GM13977 (cell line): Measurements from ENCODE around the gene LTBR.
"Not testable (repeated sequence)": the region's sequence is repeated elsewhere in the genome, so short reads cannot be mapped to it uniquely, and the experiment has no call there.

Experiments
- DNase-seq: peaks from one replicate; pipeline ENCODE4 v3.0.0; 2012; ENCODE audit warnings: low spot score
- CTCF ChIP-seq: IDR thresholded peaks from 2 replicates; pipeline ENCODE4 v1.5.1; 2012; ENCODE audit warnings: mild to moderate bottlenecking, control low read depth; ENCODE audit not compliant: insufficient read depth; ENCODE audit errors: extremely low read depth, missing control alignments
- in situ Hi-C: fragments of 300-500 bp; cut with MboI; formaldehyde crosslinking; loops from one replicate; pipeline ENCODE4 v1.12.0; 2022; ENCODE audit warnings: low sequenced_read_pairs, low pct_unique_long_range_greater_than_20kb, mixed read lengths, inconsistent platforms; ENCODE audit not compliant: unreplicated experiment

Gene LTBR

GRCh38 chr12:6336889-6337853, 46.8 kb upstream of the LTBR start:
- TF ChIP-seq CTCF: no peak
- in situ Hi-C loops: loop anchor here (10.0 kb wide), 1 partner anchor 128 kb away; no protein-coding TSS in a partner anchor
- no peak for DNase-seq

DNA sequence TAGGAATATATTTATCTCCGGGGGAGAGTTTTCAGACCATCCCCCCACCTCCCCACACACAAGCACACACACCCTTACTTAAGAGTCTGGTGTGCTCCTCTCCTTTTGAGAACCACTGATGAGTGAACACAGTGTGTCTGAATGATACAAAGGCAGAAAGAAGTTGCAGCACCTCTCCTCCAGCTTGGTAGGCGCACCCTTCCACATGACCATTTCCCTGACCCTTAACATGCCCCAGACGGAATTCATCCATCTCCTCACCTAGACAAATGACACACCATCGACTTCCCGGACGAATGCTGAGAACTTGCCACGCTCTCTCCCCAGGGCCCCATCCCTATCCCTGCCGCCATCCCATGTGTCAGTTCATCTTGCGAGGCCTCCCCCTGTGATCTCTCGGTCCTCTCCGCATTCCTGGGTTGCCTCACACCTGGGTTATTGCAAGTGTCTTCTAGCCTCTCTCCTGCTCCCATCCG, 46.0 kb upstream of the LTBR start:
- no peak for TF ChIP-seq CTCF
- in situ Hi-C loops: loop anchor here (10.0 kb wide), 1 partner anchor 127 kb away; no protein-coding TSS in a partner anchor
- DNase-seq: no peak

GRCh38 chr12:6338536-6338935, 45.4 kb upstream of the LTBR start:
- in situ Hi-C loops: loop anchor here (10.0 kb wide), 1 partner anchor 126 kb away; no protein-coding TSS in a partner anchor
- not testable (repeated sequence) for DNase-seq

DNA sequence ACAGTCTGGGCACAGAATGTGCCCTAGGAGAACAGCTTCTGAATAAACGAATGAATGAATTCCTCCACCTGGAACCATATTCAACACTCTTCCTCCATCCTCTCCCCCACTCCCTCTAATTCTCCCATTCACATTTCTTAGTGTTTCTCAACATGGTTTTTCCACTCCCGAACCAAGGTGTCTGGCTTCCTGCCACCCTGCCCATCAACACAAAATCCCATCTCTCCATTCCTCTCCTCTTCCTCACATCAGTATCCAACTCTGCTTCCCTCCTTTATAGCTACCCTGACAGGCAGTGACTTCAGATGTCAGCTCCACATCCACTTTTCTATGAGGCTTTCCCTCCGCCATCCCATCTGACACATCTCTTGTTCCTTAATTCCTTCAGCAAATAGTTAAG, 45.0 kb upstream of the LTBR start:
- in situ Hi-C loops: loop anchor here (10.0 kb wide), 1 partner anchor 126 kb away; no protein-coding TSS in a partner anchor
- no peak for TF ChIP-seq CTCF
- no peak for DNase-seq

DNA sequence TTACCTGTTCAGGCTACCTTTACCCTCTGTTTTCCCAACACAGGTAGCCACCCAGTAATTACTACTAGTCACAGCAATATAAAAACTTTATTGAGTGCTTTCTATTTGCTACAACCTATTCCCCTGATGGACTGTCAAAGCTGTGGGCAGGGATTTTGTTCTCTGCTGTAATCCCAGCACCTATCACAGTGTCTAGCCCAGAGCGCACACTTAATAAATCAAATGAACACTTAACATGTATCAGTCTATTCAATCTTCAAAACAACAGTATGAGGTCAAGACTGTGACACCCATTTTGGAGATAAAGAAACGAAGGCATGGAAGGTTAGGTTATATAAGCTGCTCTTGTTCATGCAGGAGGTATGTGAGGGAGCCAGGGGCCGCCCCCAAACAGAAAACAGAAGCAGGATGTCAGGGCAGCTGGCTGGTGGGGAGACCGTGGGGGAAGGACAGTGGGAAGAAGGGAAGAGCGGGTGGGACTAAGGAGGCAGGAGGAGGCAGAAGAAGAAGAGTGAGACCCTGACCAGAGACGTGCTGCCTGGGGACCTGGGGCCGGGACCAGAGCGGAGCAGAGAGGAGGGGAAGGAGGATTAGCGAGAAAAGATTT, 43.8 kb upstream of the LTBR start:
- no peak for TF ChIP-seq CTCF
- no peak for DNase-seq
- in situ Hi-C loops: no loop called here

GRCh38 chr12:6340745-6341416, 43.1 kb upstream of the LTBR start:
- in situ Hi-C loops: no loop called here
- no peak for TF ChIP-seq CTCF
- DNase-seq: no peak
